ENCODE data around the gene MEIS2. TPM values are rescaled to one million over a fixed set of nuclear protein-coding genes. Genes with fewer than 3 reads are reported as not detected.

Gene MEIS2
- total and polyA plus RNA-seq, 2 donors (not counting 3 experiments of a cell fraction or from before 2014, with no cell fraction given): 22.5 to 26.2 TPM

DNA sequence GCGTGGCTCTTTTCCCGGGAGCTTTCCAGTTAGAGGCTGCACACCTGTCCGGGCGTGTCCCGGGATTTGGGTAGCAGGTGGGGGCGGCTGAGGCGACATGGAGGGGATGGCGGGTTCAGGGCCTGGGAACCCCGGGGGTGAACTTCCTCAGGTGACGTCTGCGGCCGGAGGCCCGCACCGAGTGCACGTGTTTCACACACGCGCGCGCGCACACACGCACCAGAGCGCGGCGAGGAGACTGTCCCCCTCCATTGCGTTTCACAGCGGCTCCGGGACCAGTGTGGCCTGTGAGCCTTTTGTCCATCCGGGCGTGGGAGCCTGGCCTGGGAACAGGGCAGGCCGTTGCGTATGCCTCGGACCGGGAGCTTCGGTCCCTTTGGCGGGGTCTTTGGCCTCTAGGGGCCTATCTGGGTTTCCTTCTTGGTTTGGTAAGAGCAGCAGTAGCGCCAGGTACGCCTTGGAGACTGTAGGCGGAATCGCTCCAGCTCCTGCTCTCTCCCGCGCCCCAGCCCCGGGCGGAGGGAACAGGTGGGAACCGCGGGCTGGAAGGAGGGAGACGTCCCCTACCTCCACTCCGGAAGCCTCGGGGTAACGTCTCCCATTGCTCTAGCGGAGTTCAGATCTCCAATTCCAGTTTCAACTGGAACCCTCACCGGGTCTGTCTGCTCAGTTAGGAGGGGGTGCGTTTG lies 220.0 kb downstream of the MEIS2 start:
- BruUV-seq (replicated peaks): no TSS peak
- ChIA-PET POLR2A (no interaction called here), CTCF (no interaction called here)
- Histone ChIP-seq H4K20me1 (replicated peaks; ENCODE audit: control insufficient read depth, extremely low read depth, insufficient read depth, low read length) (no peaks in the 10 kb centered on the region), H3K4me1 (ENCODE audit: control insufficient read depth, extremely low read depth, insufficient read depth, low read length) (peaks cover 7% of the 10 kb centered on the region), H3K36me3 (ENCODE audit: control insufficient read depth in 2 of 2, extremely low read depth in 1 of 2, insufficient read depth in 2 of 2, low read length in 2 of 2) (no peaks in the 10 kb centered on the region), H3K27me3 (ENCODE audit: control insufficient read depth in 2 of 2, insufficient read depth in 2 of 2, low read length in 2 of 2) (peaks cover 82 to 98% of the 10 kb centered on the region in 2 experiments), H2AFZ (ENCODE audit: low read depth, low read length) (no peak overlapping the region), H3K79me2 (ENCODE audit: control insufficient read depth, insufficient read depth, low read length) (no peaks in the 10 kb centered on the region), H3K9me1 (replicated peaks; ENCODE audit: control insufficient read depth, extremely low read depth, insufficient read depth, low read length) (no peaks in the 10 kb centered on the region), H3K4me3 (replicated peaks in 1 of 3; ENCODE audit: insufficient read depth in 1 of 3, low read depth in 1 of 3, low read length in 3 of 3) (no peak overlapping the region), H3K4me2 (ENCODE audit: insufficient read depth, low read length) (no peak overlapping the region), H3K9ac (replicated peaks; ENCODE audit: extremely low read depth, insufficient read depth, low read length) (no peak overlapping the region), H3K9me3 (replicated peaks; ENCODE audit: control insufficient read depth, insufficient read depth, low read length) (no peaks in the 10 kb centered on the region), H3K27ac (ENCODE audit: insufficient read depth, low read depth, low read length) (no peak overlapping the region)
- DNase-seq (ENCODE audit: low read depth, low spot score) (no peak), FAIRE-seq (no peak)
- dilution Hi-C loops (cut with MboI; ENCODE audit: extremely low pct_ligation_motif_present, low sequenced_read_pairs) (no loop called here), intact Hi-C loops (cut with micrococcal nuclease) (loop anchor here (5.0 kb wide), 4 partner anchors 303 to 1593 kb away; partner anchors contain the start of gene CDIN1)
- TF ChIP-seq EZH2 (IDR thresholded peaks at IDR 0.05; ENCODE audit: borderline replicate concordance, low read depth, low read length, severe bottlenecking) (peak; percentile 88), JUN (IDR thresholded peaks at IDR 0.05; ENCODE audit: borderline replicate concordance, insufficient read depth, insufficient read length, low read depth) (no peak)

DNA sequence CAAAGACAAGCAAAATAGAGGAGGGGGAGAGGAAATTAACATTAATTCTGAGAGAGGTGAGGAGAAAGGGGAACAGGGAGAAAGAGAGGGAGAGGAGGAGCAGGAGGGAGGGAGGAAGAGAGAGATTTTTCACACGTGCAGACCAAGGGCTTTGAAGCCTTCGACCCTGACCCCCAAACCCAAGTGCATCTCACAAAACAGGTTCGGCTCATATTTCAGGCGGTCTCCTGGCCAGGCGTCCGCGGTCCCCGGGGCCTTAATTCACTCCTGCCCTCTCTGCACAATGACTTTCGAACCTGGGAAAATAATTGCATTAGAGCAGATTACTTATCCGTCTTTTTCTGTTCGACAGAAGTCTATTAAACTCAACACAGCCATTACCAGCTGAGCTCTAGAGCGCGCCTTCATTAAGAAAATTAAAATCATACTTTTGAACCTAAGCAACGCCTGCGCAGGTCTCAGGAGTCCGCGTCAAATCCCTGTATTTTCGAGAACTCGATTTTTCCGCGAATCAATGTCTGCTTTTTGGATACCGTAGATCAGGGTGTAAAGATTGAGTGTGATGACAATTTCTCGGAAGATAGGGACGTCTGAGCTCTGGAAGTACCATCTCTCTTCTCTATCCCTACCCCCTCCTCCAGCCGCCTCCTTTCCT lies 220.7 kb downstream of the MEIS2 start:
- ChIA-PET CTCF (interaction anchor here (1.2 to 2.0 kb wide), 2 partner anchors 1128 to 1360 kb away, joined by 4 to 7 read pairs; no protein-coding TSS in a partner anchor), POLR2A (no interaction called here)
- Histone ChIP-seq H3K27me3 (ENCODE audit: control insufficient read depth in 2 of 2, insufficient read depth in 2 of 2, low read length in 2 of 2) (peaks cover 78 to 98% of the 10 kb centered on the region in 2 experiments), H4K20me1 (replicated peaks; ENCODE audit: control insufficient read depth, extremely low read depth, insufficient read depth, low read length) (no peaks in the 10 kb centered on the region), H3K9me1 (replicated peaks; ENCODE audit: control insufficient read depth, extremely low read depth, insufficient read depth, low read length) (no peaks in the 10 kb centered on the region), H3K27ac (ENCODE audit: insufficient read depth, low read depth, low read length) (no peak overlapping the region), H3K4me1 (ENCODE audit: control insufficient read depth, extremely low read depth, insufficient read depth, low read length) (peaks cover 7% of the 10 kb centered on the region), H3K4me3 (replicated peaks in 1 of 3; ENCODE audit: insufficient read depth in 1 of 3, low read depth in 1 of 3, low read length in 3 of 3) (no peak overlapping the region), H3K9me3 (replicated peaks; ENCODE audit: control insufficient read depth, insufficient read depth, low read length) (no peaks in the 10 kb centered on the region), H3K36me3 (ENCODE audit: control insufficient read depth in 2 of 2, extremely low read depth in 1 of 2, insufficient read depth in 2 of 2, low read length in 2 of 2) (no peaks in the 10 kb centered on the region), H2AFZ (ENCODE audit: low read depth, low read length) (no peak overlapping the region), H3K9ac (replicated peaks; ENCODE audit: extremely low read depth, insufficient read depth, low read length) (no peak overlapping the region), H3K79me2 (ENCODE audit: control insufficient read depth, insufficient read depth, low read length) (no peaks in the 10 kb centered on the region), H3K4me2 (ENCODE audit: insufficient read depth, low read length) (no peak overlapping the region)
- TF ChIP-seq POLR2A (IDR thresholded peaks at IDR 0.05; ENCODE audit: low read depth, low read length): no peak
- TF ChIP-seq, protein P1, sequence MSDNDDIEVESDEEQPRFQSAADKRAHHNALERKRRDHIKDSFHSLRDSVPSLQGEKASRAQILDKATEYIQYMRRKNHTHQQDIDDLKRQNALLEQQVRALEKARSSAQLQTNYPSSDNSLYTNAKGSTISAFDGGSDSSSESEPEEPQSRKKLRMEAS (IDR thresholded peaks at IDR 0.05; ENCODE audit: insufficient read depth, insufficient read length): no peak
- TF ChIP-seq GATA2 (IDR thresholded peaks at IDR 0.05; ENCODE audit: insufficient read depth, insufficient read length, low read depth, low read length): no peak
- no peak for TF ChIP-seq FOS (IDR thresholded peaks at IDR 0.05; ENCODE audit: borderline replicate concordance, insufficient read depth, low read length)
- TF ChIP-seq MYC (IDR thresholded peaks at IDR 0.05; ENCODE audit: low read depth, low read length): no peak
- peak; percentile 7 for TF ChIP-seq EZH2 (IDR thresholded peaks at IDR 0.05; ENCODE audit: borderline replicate concordance, low read depth, low read length, severe bottlenecking)
- no peak for TF ChIP-seq CTCF (IDR thresholded peaks at IDR 0.05; ENCODE audit: extremely low read depth in 1 of 2, insufficient read depth in 1 of 2, low read depth in 1 of 2, low read length in 2 of 2)
- no peak for TF ChIP-seq POLR2AphosphoS5 (IDR thresholded peaks at IDR 0.05; ENCODE audit: insufficient read depth, low read depth, low read length)
- TF ChIP-seq JUN (IDR thresholded peaks at IDR 0.05; ENCODE audit: borderline replicate concordance, insufficient read depth, insufficient read length, low read depth): no peak
- no TSS peak for BruUV-seq (replicated peaks)
- dilution Hi-C loops (cut with MboI; ENCODE audit: extremely low pct_ligation_motif_present, low sequenced_read_pairs): no loop called here
- DNase-seq (ENCODE audit: low read depth, low spot score): no peak
- intact Hi-C loops (cut with micrococcal nuclease): loop anchor here (5.0 kb wide), 4 partner anchors 302 to 1592 kb away; partner anchors contain the start of gene CDIN1
- FAIRE-seq: no peak
